ENCODE measurements around the gene HPD. TPM values are rescaled to one million over a fixed set of nuclear protein-coding genes. Genes with fewer than 3 reads are reported as not detected.

The HPD gene
- total RNA-seq, 4 donors from 2014 or later = 1.9 TPM; not detected in 3

- no peaks in the 10 kb centered on the region for H3K9me3 ChIP-seq
- H3K27me3 ChIP-seq = no peaks in the 10 kb centered on the region
- peak in 1 of 4 experiments; percentile 27 for TF ChIP-seq CTCF (IDR thresholded peaks at IDR 0.05)
- TF ChIP-seq POLR2A (IDR thresholded peaks at IDR 0.05) = no peak
- peak; percentile 58 to 71 for DNase-seq
- peaks cover 9 to 26% of the 10 kb centered on the region in 2 donors for H3K4me1 ChIP-seq
- no peaks in the 10 kb centered on the region for H3K36me3 ChIP-seq
- peak overlapping the region; percentile 43 to 63 for H3K4me3 ChIP-seq
- H3K27ac ChIP-seq = peak overlapping the region; percentile 78 to 86
- intact Hi-C loops (cut with DNase I; ENCODE audit: low total_unique reads) = loop anchor here (1.0 kb wide), 1 partner anchor 17 kb away; no protein-coding TSS in a partner anchor
These were observed 46.3 kb downstream of the HPD start for GRCh38 chr12:121812320-121812871.

- DNase-seq = peak; percentile 69 to 80
- intact Hi-C loops (cut with DNase I; ENCODE audit: low total_unique reads) = loop anchor here (1.0 kb wide), 1 partner anchor 16 kb away; no protein-coding TSS in a partner anchor
- peak overlapping the region; percentile 43 to 63 for H3K4me3 ChIP-seq
- H3K27me3 ChIP-seq = no peaks in the 10 kb centered on the region
- H3K9me3 ChIP-seq = no peaks in the 10 kb centered on the region
- H3K36me3 ChIP-seq = no peaks in the 10 kb centered on the region
- H3K4me1 ChIP-seq = peaks cover 9 to 31% of the 10 kb centered on the region in 2 donors
- H3K27ac ChIP-seq = peak overlapping the region; percentile 78 to 86
- TF ChIP-seq POLR2A (IDR thresholded peaks at IDR 0.05) (peak in 1 of 2 donors; percentile 22), CTCF (IDR thresholded peaks at IDR 0.05) (peak; percentile 95 to 100 (median 97))
These were observed 47.0 kb downstream of the HPD start for GRCh38 chr12:121811434-121812319.

GRCh38 chr12:121810833-121811433, 47.7 kb downstream of the HPD start:
- Histone ChIP-seq H3K36me3 (no peaks in the 10 kb centered on the region), H3K27ac (peak overlapping the region; percentile 78 to 86), H3K27me3 (no peaks in the 10 kb centered on the region), H3K4me1 (peaks cover 9 to 38% of the 10 kb centered on the region in 2 donors), H3K9me3 (no peaks in the 10 kb centered on the region), H3K4me3 (peak overlapping the region in 1 of 2 donors; percentile 63)
- intact Hi-C loops (cut with DNase I; ENCODE audit: low total_unique reads) = no loop called here
- TF ChIP-seq POLR2A (IDR thresholded peaks at IDR 0.05) (no peak), CTCF (IDR thresholded peaks at IDR 0.05) (no peak)
- DNase-seq = no peak

GRCh38 chr12:121810234-121810817, 48.3 kb downstream of the HPD start:
- intact Hi-C loops (cut with DNase I; ENCODE audit: low total_unique reads) = no loop called here
- TF ChIP-seq CTCF (IDR thresholded peaks at IDR 0.05) (no peak), POLR2A (IDR thresholded peaks at IDR 0.05) (no peak)
- no peaks in the 10 kb centered on the region for H3K36me3 ChIP-seq
- H3K4me3 ChIP-seq = no peak overlapping the region
- peak overlapping the region in 1 of 2 donors; percentile 78 for H3K27ac ChIP-seq
- no peak for DNase-seq
- H3K27me3 ChIP-seq = no peaks in the 10 kb centered on the region
- H3K9me3 ChIP-seq = no peaks in the 10 kb centered on the region
- peaks cover 9 to 42% of the 10 kb centered on the region in 2 donors for H3K4me1 ChIP-seq

Measured in uterus (tissue), 4 donors.